ENCODE measurements around the gene ZNF26. TPM values are rescaled to one million over a fixed set of nuclear protein-coding genes. Genes with fewer than 3 reads are reported as not detected.

ZNF26 gene
- total and polyA plus RNA-seq, 2 of the 8 experiments (the other 6 are each of a cell fraction or from before 2014, with no cell fraction given) = 5.8 to 8.4 TPM

DNA sequence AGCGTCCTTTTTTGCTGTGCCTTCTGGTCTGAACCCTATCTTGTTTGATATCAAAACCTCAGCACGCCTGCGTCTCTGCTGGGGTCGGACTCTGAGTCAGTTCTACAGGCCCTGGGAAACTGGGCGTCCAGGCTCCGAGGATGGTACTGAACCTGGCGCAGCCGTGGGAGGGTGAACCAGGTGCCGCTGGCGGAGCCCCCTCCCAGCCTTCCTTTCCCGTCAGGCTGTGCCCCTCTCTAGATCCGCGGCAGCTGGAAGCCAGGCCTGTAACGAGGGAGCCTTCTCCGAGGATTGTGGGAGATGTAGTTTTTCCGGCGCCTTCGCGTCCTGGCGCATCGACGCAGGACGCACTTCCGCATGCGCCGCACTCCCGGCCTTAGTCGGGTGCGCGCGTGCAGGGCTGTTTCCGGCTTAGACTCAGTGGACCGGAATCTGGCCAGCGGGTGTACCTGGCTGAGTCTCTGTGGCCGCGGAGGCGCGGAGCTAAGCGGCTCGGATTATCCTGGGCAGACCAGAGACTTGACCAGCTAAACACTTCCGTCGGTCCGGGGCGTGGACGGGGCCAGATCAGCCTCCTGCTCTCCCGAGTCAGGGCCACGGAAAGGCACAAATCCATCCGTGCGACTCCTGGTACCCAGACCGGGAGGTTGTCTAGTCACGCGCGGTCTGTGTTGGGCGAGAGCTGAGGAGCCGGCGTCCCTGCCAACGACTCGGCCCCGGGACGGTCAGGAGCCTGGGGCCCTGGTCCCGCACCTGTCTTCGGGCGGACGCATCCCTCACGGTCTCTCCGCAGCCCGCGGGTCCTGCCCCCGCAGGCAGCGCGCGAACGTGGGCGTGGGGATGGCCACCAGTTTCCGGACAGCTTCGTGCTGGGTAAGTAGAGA, at the start of gene ZNF26 (continued):
- TF ChIP-seq EGR1 (IDR thresholded peaks at IDR 0.05; ENCODE audit: borderline replicate concordance, low read depth, low read length) (no peak), POLR2A (IDR thresholded peaks at IDR 0.05; ENCODE audit: control extremely low read depth in 1 of 2, low read depth in 2 of 2, low read length in 2 of 2) (peak in 1 of 2 experiments; percentile 91; a peak in 2 of 3 replicates), CBX8 (IDR thresholded peaks at IDR 0.05; ENCODE audit: borderline replicate concordance, low read depth, low read length) (no peak), POU5F1 (IDR thresholded peaks at IDR 0.05; ENCODE audit: low read depth, low read length) (no peak), SP1 (IDR thresholded peaks at IDR 0.05; ENCODE audit: low read depth, low read length) (peak; percentile 34; the same call in 1 of the 2 replicates), KDM1A (IDR thresholded peaks at IDR 0.05; ENCODE audit: borderline replicate concordance, low read length) (no peak), HDAC6 (IDR thresholded peaks at IDR 0.05; ENCODE audit: low read depth, low read length) (no peak), GTF2F1 (IDR thresholded peaks at IDR 0.05; ENCODE audit: borderline replicate concordance, low read depth, low read length) (0 out of 2 replicates have a peak, but pooled peaks have one; percentile 37), CTBP2 (IDR thresholded peaks at IDR 0.05; ENCODE audit: borderline replicate concordance, insufficient read depth, insufficient read length, low read length) (no peak), GABPA (IDR thresholded peaks at IDR 0.05; ENCODE audit: borderline replicate concordance, insufficient read depth, low read length) (peak; percentile 97), RNF2 (IDR thresholded peaks at IDR 0.05; ENCODE audit: borderline replicate concordance, low read depth, low read length, missing control alignments, poor library complexity, severe bottlenecking) (no peak), CHD2 (IDR thresholded peaks at IDR 0.05; ENCODE audit: low read length) (peak; percentile 75), BACH1 (IDR thresholded peaks at IDR 0.05; ENCODE audit: low read length) (no peak)
- TF ChIP-seq, protein P1, sequence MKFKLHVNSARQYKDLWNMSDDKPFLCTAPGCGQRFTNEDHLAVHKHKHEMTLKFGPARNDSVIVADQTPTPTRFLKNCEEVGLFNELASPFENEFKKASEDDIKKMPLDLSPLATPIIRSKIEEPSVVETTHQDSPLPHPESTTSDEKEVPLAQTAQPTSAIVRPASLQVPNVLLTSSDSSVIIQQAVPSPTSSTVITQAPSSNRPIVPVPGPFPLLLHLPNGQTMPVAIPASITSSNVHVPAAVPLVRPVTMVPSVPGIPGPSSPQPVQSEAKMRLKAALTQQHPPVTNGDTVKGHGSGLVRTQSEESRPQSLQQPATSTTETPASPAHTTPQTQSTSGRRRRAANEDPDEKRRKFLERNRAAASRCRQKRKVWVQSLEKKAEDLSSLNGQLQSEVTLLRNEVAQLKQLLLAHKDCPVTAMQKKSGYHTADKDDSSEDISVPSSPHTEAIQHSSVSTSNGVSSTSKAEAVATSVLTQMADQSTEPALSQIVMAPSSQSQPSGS (IDR thresholded peaks at IDR 0.05; ENCODE audit: low read length) = no peak
- TF ChIP-seq, protein P2, sequence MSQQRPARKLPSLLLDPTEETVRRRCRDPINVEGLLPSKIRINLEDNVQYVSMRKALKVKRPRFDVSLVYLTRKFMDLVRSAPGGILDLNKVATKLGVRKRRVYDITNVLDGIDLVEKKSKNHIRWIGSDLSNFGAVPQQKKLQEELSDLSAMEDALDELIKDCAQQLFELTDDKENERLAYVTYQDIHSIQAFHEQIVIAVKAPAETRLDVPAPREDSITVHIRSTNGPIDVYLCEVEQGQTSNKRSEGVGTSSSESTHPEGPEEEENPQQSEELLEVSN (IDR thresholded peaks at IDR 0.05) = peak; percentile 70
- TF ChIP-seq, protein P3, sequence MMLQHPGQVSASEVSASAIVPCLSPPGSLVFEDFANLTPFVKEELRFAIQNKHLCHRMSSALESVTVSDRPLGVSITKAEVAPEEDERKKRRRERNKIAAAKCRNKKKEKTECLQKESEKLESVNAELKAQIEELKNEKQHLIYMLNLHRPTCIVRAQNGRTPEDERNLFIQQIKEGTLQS (IDR thresholded peaks at IDR 0.05; ENCODE audit: insufficient read depth, low read depth, low read length) = peak; percentile 96
- TF ChIP-seq, protein P4, sequence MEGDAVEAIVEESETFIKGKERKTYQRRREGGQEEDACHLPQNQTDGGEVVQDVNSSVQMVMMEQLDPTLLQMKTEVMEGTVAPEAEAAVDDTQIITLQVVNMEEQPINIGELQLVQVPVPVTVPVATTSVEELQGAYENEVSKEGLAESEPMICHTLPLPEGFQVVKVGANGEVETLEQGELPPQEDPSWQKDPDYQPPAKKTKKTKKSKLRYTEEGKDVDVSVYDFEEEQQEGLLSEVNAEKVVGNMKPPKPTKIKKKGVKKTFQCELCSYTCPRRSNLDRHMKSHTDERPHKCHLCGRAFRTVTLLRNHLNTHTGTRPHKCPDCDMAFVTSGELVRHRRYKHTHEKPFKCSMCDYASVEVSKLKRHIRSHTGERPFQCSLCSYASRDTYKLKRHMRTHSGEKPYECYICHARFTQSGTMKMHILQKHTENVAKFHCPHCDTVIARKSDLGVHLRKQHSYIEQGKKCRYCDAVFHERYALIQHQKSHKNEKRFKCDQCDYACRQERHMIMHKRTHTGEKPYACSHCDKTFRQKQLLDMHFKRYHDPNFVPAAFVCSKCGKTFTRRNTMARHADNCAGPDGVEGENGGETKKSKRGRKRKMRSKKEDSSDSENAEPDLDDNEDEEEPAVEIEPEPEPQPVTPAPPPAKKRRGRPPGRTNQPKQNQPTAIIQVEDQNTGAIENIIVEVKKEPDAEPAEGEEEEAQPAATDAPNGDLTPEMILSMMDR (IDR thresholded peaks at IDR 0.05; ENCODE audit: control extremely low read depth in 1 of 3, insufficient read depth in 1 of 3, low read depth in 1 of 3, low read length in 3 of 3) = no peak

All from H1 (cell line).